Left renal cortex interstitium (tissue), 4 donors: ENCODE results near the gene GALK1. TPM values are rescaled to one million over a fixed set of nuclear protein-coding genes. Genes with fewer than 3 reads are reported as not detected.
"Not testable (repeated sequence)": the region's sequence is repeated elsewhere in the genome, so short reads cannot be mapped to it uniquely, and the experiment has no call there.

Experiments
- DNase-seq, 4 donors: peaks; one replicate each; pipeline ENCODE4 v3.0.0-alpha.2; 2013; ENCODE audit warnings: low read depth in 4 of 4, low spot score in 2 of 4, missing footprints in 1 of 4
- polyA plus RNA-seq, 4 donors: library from polyadenylated mRNA; unstranded; fragments of 120-200 nt; gene quantifications; one replicate each; pipeline ENCODE4 v1.2.1, GENCODE V29; 2013; ENCODE audit not compliant: insufficient read length in 4 of 4

The GALK1 gene
- polyA plus RNA-seq, result 10 to 100 TPM; 25.3 to 41.3 (median 32.1) TPM

- DNase-seq, result no peak
Observed at GRCh38 chr17:75764711-75765421, at the start of gene GALK1. TSS of gene GALK1 (minus strand) at chr17:75765192. CDS start at chr17:75765136, 56 bp downstream.

- no peak for DNase-seq
Observed at GRCh38 chr17:75814021-75814395, 49.0 kb upstream of the GALK1 start.

GRCh38 chr17:75813081-75814020, 48.4 kb upstream of the GALK1 start:
- DNase-seq, result no peak

GRCh38 chr17:75812096-75813013, 47.4 kb upstream of the GALK1 start:
- DNase-seq, result no peak

GRCh38 chr17:75811174-75811573, 46.2 kb upstream of the GALK1 start:
- no peak for DNase-seq

GRCh38 chr17:75810756-75811155, 45.8 kb upstream of the GALK1 start:
- not testable (repeated sequence) for DNase-seq

GRCh38 chr17:75810216-75810615, 45.2 kb upstream of the GALK1 start:
- DNase-seq, result no peak

GRCh38 chr17:75809631-75810111, 44.7 kb upstream of the GALK1 start:
- DNase-seq, result no peak

- no peak for DNase-seq
Observed at GRCh38 chr17:75808905-75809621, 44.1 kb upstream of the GALK1 start.

- no peak for DNase-seq
Observed at GRCh38 chr17:75808549-75808904, 43.5 kb upstream of the GALK1 start.

GRCh38 chr17:75807861-75808260, 42.9 kb upstream of the GALK1 start:
- no peak for DNase-seq

- DNase-seq, result no peak
Observed at GRCh38 chr17:75806822-75807500, 42.0 kb upstream of the GALK1 start.

GRCh38 chr17:75803883-75804282, 38.9 kb upstream of the GALK1 start:
- no peak for DNase-seq

GRCh38 chr17:75799402-75799801, 34.4 kb upstream of the GALK1 start:
- no peak for DNase-seq

- DNase-seq, result no peak
Observed at GRCh38 chr17:75795820-75796607, 31.0 kb upstream of the GALK1 start.

- no peak for DNase-seq
Observed at GRCh38 chr17:75793460-75793859, 28.5 kb upstream of the GALK1 start.

GRCh38 chr17:75791254-75791653, 26.3 kb upstream of the GALK1 start:
- no peak for DNase-seq
